Measurements from ENCODE around the gene OTC.

DNA sequence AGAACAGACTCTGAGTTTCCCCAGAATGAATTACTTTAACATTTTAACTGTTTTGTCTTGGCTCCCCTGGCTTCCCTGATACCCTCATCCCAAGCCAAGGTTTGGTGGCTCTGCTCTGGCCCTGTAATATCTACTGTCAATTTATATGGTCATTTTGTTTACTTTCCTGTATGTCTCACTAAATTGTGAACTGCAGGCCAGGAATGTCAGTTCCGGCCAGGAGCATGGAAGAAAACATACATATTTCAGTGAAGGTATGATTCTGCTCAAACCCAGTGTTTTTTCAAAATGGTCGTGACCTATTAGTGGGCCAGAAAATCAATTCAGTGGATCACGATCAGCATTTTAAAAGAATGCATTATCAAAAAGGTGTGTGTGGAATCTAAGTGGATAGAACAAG, 26.3 kb upstream of the OTC start:
- TF ChIP-seq, protein P1, sequence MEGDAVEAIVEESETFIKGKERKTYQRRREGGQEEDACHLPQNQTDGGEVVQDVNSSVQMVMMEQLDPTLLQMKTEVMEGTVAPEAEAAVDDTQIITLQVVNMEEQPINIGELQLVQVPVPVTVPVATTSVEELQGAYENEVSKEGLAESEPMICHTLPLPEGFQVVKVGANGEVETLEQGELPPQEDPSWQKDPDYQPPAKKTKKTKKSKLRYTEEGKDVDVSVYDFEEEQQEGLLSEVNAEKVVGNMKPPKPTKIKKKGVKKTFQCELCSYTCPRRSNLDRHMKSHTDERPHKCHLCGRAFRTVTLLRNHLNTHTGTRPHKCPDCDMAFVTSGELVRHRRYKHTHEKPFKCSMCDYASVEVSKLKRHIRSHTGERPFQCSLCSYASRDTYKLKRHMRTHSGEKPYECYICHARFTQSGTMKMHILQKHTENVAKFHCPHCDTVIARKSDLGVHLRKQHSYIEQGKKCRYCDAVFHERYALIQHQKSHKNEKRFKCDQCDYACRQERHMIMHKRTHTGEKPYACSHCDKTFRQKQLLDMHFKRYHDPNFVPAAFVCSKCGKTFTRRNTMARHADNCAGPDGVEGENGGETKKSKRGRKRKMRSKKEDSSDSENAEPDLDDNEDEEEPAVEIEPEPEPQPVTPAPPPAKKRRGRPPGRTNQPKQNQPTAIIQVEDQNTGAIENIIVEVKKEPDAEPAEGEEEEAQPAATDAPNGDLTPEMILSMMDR (optimal IDR thresholded peaks at IDR 0.05 in 1 of 3, IDR thresholded peaks at IDR 0.05 in 1 of 3, conservative IDR thresholded peaks at IDR 0.05 in 1 of 3; ENCODE audit: extremely low read depth in 1 of 3, insufficient read depth in 2 of 3, low read length in 3 of 3) = no peak
- no peak for TF ChIP-seq EZH2 (IDR thresholded peaks at IDR 0.05; ENCODE audit: low read length)
